ENCODE results near the gene GIT2. TPM values are rescaled to one million over a fixed set of nuclear protein-coding genes. Genes with fewer than 3 reads are reported as not detected.

Gene GIT2
- total RNA-seq, 3 donors from 2014 or later: 33.3 to 46.2 (median 39.6) TPM

- intact Hi-C loops (cut with DNase I, micrococcal nuclease): no loop called here
- TF ChIP-seq CTCF (IDR thresholded peaks at IDR 0.05): no peak
- Histone ChIP-seq H3K4me1 (ENCODE audit: low read depth) (no peaks in the 10 kb centered on the region), H3K36me3 (ENCODE audit: low read depth) (peaks cover 5% of the 10 kb centered on the region), H3K9me3 (no peaks in the 10 kb centered on the region), H3K4me3 (no peak overlapping the region)
- no peak for DNase-seq
- no peak for ATAC-seq
Observed at GRCh38 chr12:109919456-109919855, 76.7 kb downstream of the GIT2 start.

GRCh38 chr12:109916045-109916444 is 80.1 kb downstream of the GIT2 start:
- TF ChIP-seq CTCF (IDR thresholded peaks at IDR 0.05): no peak
- Histone ChIP-seq H3K36me3 (ENCODE audit: low read depth) (peaks cover 5% of the 10 kb centered on the region), H3K4me3 (no peak overlapping the region), H3K4me1 (ENCODE audit: low read depth) (no peaks in the 10 kb centered on the region), H3K9me3 (no peaks in the 10 kb centered on the region)
- ATAC-seq (no peak), DNase-seq (no peak)
- intact Hi-C loops (cut with DNase I, micrococcal nuclease): no loop called here

GRCh38 chr12:109915171-109916040 is 80.8 kb downstream of the GIT2 start:
- Histone ChIP-seq H3K4me1 (ENCODE audit: low read depth) (no peaks in the 10 kb centered on the region), H3K36me3 (ENCODE audit: low read depth) (peaks cover 5% of the 10 kb centered on the region), H3K9me3 (no peaks in the 10 kb centered on the region), H3K4me3 (no peak overlapping the region)
- DNase-seq (no peak), ATAC-seq (peak; percentile 25)
- TF ChIP-seq CTCF (IDR thresholded peaks at IDR 0.05): no peak
- intact Hi-C loops (cut with DNase I, micrococcal nuclease): no loop called here

GRCh38 chr12:109914461-109914860 is 81.7 kb downstream of the GIT2 start:
- Histone ChIP-seq H3K4me3 (no peak overlapping the region), H3K9me3 (no peaks in the 10 kb centered on the region), H3K36me3 (ENCODE audit: low read depth) (peaks cover 5% of the 10 kb centered on the region), H3K4me1 (ENCODE audit: low read depth) (no peaks in the 10 kb centered on the region)
- intact Hi-C loops (cut with DNase I, micrococcal nuclease): no loop called here
- TF ChIP-seq CTCF (IDR thresholded peaks at IDR 0.05): no peak
- no peak for ATAC-seq
- DNase-seq: no peak

GRCh38 chr12:109912855-109913321 is 83.3 kb downstream of the GIT2 start:
- Histone ChIP-seq H3K36me3 (ENCODE audit: low read depth) (peaks cover 5% of the 10 kb centered on the region), H3K4me1 (ENCODE audit: low read depth) (no peaks in the 10 kb centered on the region), H3K4me3 (no peak overlapping the region), H3K9me3 (no peaks in the 10 kb centered on the region)
- DNase-seq (no peak), ATAC-seq (no peak)
- TF ChIP-seq CTCF (IDR thresholded peaks at IDR 0.05): no peak
- intact Hi-C loops (cut with DNase I, micrococcal nuclease): no loop called here
